CD4-positive, CD25-positive, alpha-beta regulatory T cell (primary cell): ENCODE measurements around the gene BOLA3. TPM values are rescaled to one million over a fixed set of nuclear protein-coding genes. Genes with fewer than 3 reads are reported as not detected.

Experiments used
- ATAC-seq, 2 donors: fragments of 150-1000 bp; cut with Tn5 transposase; one replicate each; pipeline ENCODE4 v1.10.0; 2021; ENCODE audit warnings: low read depth in 2 of 2, moderate number of reproducible peaks in 2 of 2, moderate library complexity in 1 of 2
- DNase-seq, 3 donors: peaks; one replicate each; pipeline versions ENCODE4 v3.0.0 to v3.0.0-alpha.2; 2012 to 2022; ENCODE audit warnings: mixed read lengths in 1 of 3
- H3K27ac ChIP-seq: one replicate; pipeline ENCODE4 v1.7.0; 2013; ENCODE audit warnings: mild to moderate bottlenecking, low read length; ENCODE audit not compliant: insufficient read depth, poor library complexity, severe bottlenecking
- H3K27me3 ChIP-seq: one replicate; pipeline ENCODE4 v1.7.0; 2013; ENCODE audit warnings: low read length; ENCODE audit not compliant: control insufficient read depth, insufficient read depth
- H3K36me3 ChIP-seq: one replicate; pipeline ENCODE4 v1.7.0; 2013; ENCODE audit warnings: mild to moderate bottlenecking, low read length, moderate library complexity; ENCODE audit not compliant: control insufficient read depth, insufficient read depth
- H3K4me1 ChIP-seq: 2 replicates; pipeline ENCODE4 v1.7.0; 2013; ENCODE audit warnings: mild to moderate bottlenecking, low read length; ENCODE audit not compliant: insufficient read depth, control insufficient read depth, poor library complexity, severe bottlenecking
- H3K4me3 ChIP-seq: one replicate; pipeline ENCODE4 v1.7.0; 2013; ENCODE audit warnings: low read depth, mild to moderate bottlenecking, low read length, moderate library complexity
- H3K9me3 ChIP-seq, 2 experiments: 1 replicate in 1 of 2; 2 replicates in 1 of 2; pipeline ENCODE4 v1.7.0; 2013; ENCODE audit warnings: low read length in 2 of 2, mild to moderate bottlenecking in 1 of 2, moderate library complexity in 1 of 2; ENCODE audit not compliant: control insufficient read depth in 2 of 2
- H3K27ac Mint-ChIP-seq, 3 donors: one replicate each; pipeline ENCODE4 v1.8.0; 2020 to 2022; ENCODE audit warnings: mild to moderate bottlenecking in 3 of 3, mixed read lengths in 3 of 3, moderate library complexity in 2 of 3
- H3K27me3 Mint-ChIP-seq: one replicate; pipeline ENCODE4 v1.8.0; 2022; ENCODE audit warnings: mild to moderate bottlenecking, mixed read lengths
- H3K36me3 Mint-ChIP-seq: one replicate; pipeline ENCODE4 v1.8.0; 2020; ENCODE audit warnings: mixed read lengths
- H3K4me1 Mint-ChIP-seq, 4 donors: one replicate each; pipeline ENCODE4 v1.8.0; 2020 to 2022; ENCODE audit warnings: mixed read lengths in 4 of 4, mild to moderate bottlenecking in 1 of 4
- H3K4me3 Mint-ChIP-seq, 4 donors: one replicate each; pipeline ENCODE4 v1.8.0; 2020 to 2022; ENCODE audit warnings: mild to moderate bottlenecking in 4 of 4, mixed read lengths in 4 of 4, moderate library complexity in 3 of 4
- H3K9me3 Mint-ChIP-seq, 7 donors: one replicate each; pipeline ENCODE4 v1.8.0; 2020 to 2022; ENCODE audit warnings: mixed read lengths in 7 of 7, mild to moderate bottlenecking in 3 of 7, moderate library complexity in 2 of 7
- polyA plus RNA-seq, 4 donors: library from polyadenylated mRNA; unstranded; fragments of 300-500 nt; fragmentation: Illumina TruSeq; gene quantifications; one replicate each; pipeline ENCODE4 v1.2.3, GENCODE V29; 2021
- total RNA-seq: library from RNA; stranded (reverse); gene quantifications from one replicate; pipeline ENCODE4 v1.2.3, GENCODE V29; 2022

Gene BOLA3
- total and polyA plus RNA-seq, 5 donors from 2014 or later = 12.1 to 76.4 (median 63.0) TPM

DNA sequence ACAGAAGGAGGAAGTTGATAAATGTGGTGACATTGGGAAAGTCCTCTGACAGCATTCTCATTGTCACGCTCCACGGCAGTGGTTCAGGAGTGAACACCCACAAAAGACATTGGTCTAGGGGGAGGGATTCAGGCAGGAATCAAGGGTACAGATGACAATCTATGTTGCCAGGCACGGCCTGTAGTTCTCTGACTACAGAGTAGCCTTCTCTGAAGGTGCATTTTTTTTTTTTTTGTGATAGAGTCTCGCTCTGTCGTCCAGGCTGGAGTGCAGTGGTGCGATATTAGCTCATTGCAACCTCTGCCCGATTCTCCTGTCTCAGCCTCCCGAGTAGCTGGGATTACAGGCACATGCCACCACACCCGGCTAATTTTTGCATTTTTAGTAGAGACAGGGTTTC is 38.3 kb upstream of the BOLA3 start:
- Histone ChIP-seq H3K4me1 (no peaks in the 10 kb centered on the region), H3K9me3 (no peaks in the 10 kb centered on the region), H3K36me3 (no peaks in the 10 kb centered on the region), H3K4me3 (no peak overlapping the region), H3K27me3 (no peaks in the 10 kb centered on the region), H3K27ac (no peak overlapping the region)
- DNase-seq = peak in 1 of 3 donors; percentile 33
- Mint-ChIP-seq H3K4me1 (peaks cover 0 to 2% (median 0%) of the 10 kb centered on the region in 4 donors), H3K27me3 (peaks cover 14% of the 10 kb centered on the region), H3K36me3 (no peaks in the 10 kb centered on the region), H3K9me3 (peaks cover 0 to 2% (median 0%) of the 10 kb centered on the region in 7 donors), H3K27ac (no peak overlapping the region), H3K4me3 (no peak overlapping the region)
- ATAC-seq = peak; percentile 72 to 76

DNA sequence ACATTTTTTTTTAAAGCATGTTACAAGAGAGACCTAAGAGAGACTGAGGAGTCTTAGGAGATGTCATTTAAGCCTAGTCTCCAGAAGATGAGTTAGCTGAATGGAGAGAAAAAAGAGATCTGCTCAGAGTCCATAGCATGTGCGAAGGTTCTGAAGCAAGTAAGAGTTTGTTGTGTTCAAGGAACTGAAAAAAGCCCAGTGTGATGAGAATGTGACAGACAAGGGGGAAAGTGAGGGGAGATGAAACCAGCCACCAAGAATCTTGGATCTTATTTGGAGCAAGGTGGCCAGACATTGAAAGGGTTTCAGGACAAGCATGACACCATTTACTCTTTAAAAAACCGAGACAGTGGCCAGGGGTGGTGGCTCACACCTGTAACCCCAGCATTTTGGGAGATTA is 36.2 kb upstream of the BOLA3 start:
- peaks cover 9% of the 10 kb centered on the region for H3K27me3 Mint-ChIP-seq
- no peak for ATAC-seq
- H3K27ac Mint-ChIP-seq = no peak overlapping the region
- peaks cover 3 to 5% (median 4%) of the 10 kb centered on the region in 4 donors for H3K4me1 Mint-ChIP-seq
- Histone ChIP-seq H3K27ac (no peak overlapping the region), H3K4me1 (peaks cover 4% of the 10 kb centered on the region), H3K27me3 (no peaks in the 10 kb centered on the region), H3K36me3 (no peaks in the 10 kb centered on the region), H3K4me3 (no peak overlapping the region), H3K9me3 (no peaks in the 10 kb centered on the region)
- H3K4me3 Mint-ChIP-seq = no peak overlapping the region
- no peaks in the 10 kb centered on the region for H3K36me3 Mint-ChIP-seq
- no peak for DNase-seq
- H3K9me3 Mint-ChIP-seq = peaks cover 0 to 2% (median 0%) of the 10 kb centered on the region in 7 donors

GRCh38 chr2:74181739-74182138 is 34.0 kb upstream of the BOLA3 start:
- Mint-ChIP-seq H3K4me1 (peaks cover 11 to 16% (median 12%) of the 10 kb centered on the region in 4 donors), H3K36me3 (peaks cover 2% of the 10 kb centered on the region), H3K4me3 (peak overlapping the region in 1 of 4 donors; percentile 54), H3K9me3 (peaks cover 0 to 2% (median 0%) of the 10 kb centered on the region in 7 donors), H3K27me3 (peaks cover 10% of the 10 kb centered on the region), H3K27ac (no peak overlapping the region)
- ATAC-seq (no peak), DNase-seq (no peak)
- Histone ChIP-seq H3K4me1 (peaks cover 14% of the 10 kb centered on the region), H3K36me3 (peaks cover 2% of the 10 kb centered on the region), H3K27ac (no peak overlapping the region), H3K9me3 (no peaks in the 10 kb centered on the region), H3K4me3 (no peak overlapping the region), H3K27me3 (no peaks in the 10 kb centered on the region)

DNA sequence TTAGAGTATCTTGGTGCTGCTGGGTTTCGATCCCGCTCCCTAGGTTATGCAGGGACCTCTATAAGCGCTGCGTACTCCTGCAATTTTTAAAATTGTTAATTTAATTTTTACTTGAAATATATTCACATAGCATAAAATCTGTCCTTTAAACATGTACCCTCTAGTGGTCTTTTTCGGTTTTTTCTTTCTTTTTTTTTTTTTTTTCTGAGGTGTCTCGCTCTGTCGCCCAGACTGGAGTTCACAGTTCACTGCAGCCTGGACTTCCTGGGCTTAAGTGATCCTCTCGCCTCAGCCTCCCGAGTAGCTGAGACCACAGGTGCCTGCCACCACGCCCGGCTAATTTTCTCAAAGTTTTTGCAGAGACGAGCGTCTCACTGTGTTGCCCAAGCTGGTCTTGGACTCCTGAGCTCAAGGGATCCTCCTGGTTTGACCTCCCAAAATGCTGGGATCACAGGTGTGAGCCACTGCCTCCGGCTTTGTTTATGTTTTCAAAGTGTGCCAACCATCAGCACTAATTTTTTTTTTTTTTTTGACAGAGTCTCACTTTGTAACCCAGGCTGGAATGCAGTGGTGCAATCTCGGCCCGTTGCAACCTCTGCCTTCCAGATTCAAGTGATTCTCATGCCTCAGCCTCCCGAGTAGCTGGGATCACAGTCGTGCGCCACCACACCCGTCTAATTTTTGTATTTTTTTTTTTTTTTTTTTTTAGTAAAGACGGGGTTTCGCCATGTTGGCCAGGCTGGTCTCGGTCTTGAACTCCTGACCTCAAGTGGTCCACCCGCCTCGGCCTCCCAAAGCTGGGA is 31.6 kb upstream of the BOLA3 start:
- Mint-ChIP-seq H3K9me3 (peaks cover 0 to 2% (median 0%) of the 10 kb centered on the region in 7 donors), H3K36me3 (peaks cover 3% of the 10 kb centered on the region), H3K4me3 (peak overlapping the region; percentile 92 to 98 (median 94)), H3K27ac (peak overlapping the region; percentile 87 to 91 (median 89)), H3K4me1 (peaks cover 27 to 41% (median 32%) of the 10 kb centered on the region in 4 donors), H3K27me3 (peaks cover 7% of the 10 kb centered on the region)
- DNase-seq (peak in 1 of 3 donors; percentile 11), ATAC-seq (peak; percentile 27 to 35)
- Histone ChIP-seq H3K27me3 (no peaks in the 10 kb centered on the region), H3K4me1 (peaks cover 33% of the 10 kb centered on the region), H3K36me3 (peaks cover 2% of the 10 kb centered on the region), H3K9me3 (no peaks in the 10 kb centered on the region), H3K27ac (peak overlapping the region; percentile 98), H3K4me3 (peak overlapping the region; percentile 88)

- peak within 1 kb of the TSS; percentile 98 for H3K27ac ChIP-seq
- peak within 1 kb of the TSS; percentile 92 to 98 (median 94) for H3K4me3 Mint-ChIP-seq
- DNase-seq (peak; percentile 97 to 99 (median 98)), ATAC-seq (peak; percentile 96)
- peak within 1 kb of the TSS; percentile 87 to 91 (median 89) for H3K27ac Mint-ChIP-seq
- H3K9me3 ChIP-seq = no peaks in the 10 kb centered on the region
- peaks cover 33% of the 10 kb centered on the region for H3K4me1 ChIP-seq
- H3K36me3 ChIP-seq = peaks cover 2% of the 10 kb centered on the region
- peaks cover 28 to 44% (median 32%) of the 10 kb centered on the region in 4 donors for H3K4me1 Mint-ChIP-seq
- no peaks in the 10 kb centered on the region for H3K27me3 ChIP-seq
- H3K27me3 Mint-ChIP-seq = peaks cover 7% of the 10 kb centered on the region
- no peaks in the 10 kb centered on the region for H3K9me3 Mint-ChIP-seq
- peaks cover 3% of the 10 kb centered on the region for H3K36me3 Mint-ChIP-seq
- peak within 1 kb of the TSS; percentile 94 for H3K4me3 ChIP-seq
Measured at GRCh38 chr2:74178211-74179062, 30.7 kb upstream of the BOLA3 start, which contains the start of gene MOB1A. TSS of gene MOB1A (minus strand) at chr2:74178879. CDS start at chr2:74178674, 205 bp downstream.

DNA sequence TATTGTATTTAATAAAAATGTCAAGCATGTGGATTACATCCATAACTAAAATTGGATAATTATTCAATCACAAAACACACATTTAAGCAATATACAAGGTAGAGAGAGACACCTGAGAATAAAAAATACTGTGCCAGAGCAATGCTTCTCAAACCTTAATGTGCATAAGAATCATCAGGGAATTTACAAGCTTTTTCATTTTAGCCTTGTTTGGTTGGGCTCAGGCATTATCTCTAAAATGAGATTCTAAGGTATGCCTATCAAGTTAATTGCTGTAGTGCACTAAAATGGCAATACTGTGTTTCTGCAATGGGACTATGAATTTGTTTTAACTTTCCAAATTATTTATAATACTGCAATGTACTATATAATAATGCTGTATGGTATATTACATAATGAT is 30.0 kb upstream of the BOLA3 start:
- Mint-ChIP-seq H3K4me1 (peaks cover 29 to 51% (median 36%) of the 10 kb centered on the region in 4 donors), H3K4me3 (peak overlapping the region; percentile 92 to 98 (median 94)), H3K36me3 (peaks cover 3% of the 10 kb centered on the region), H3K9me3 (no peaks in the 10 kb centered on the region), H3K27ac (peak overlapping the region; percentile 87 to 91 (median 89)), H3K27me3 (peaks cover 7% of the 10 kb centered on the region)
- no peaks in the 10 kb centered on the region for H3K9me3 ChIP-seq
- H3K27me3 ChIP-seq = no peaks in the 10 kb centered on the region
- peaks cover 2% of the 10 kb centered on the region for H3K36me3 ChIP-seq
- ATAC-seq (no peak), DNase-seq (no peak)
- peak overlapping the region; percentile 98 for H3K27ac ChIP-seq
- H3K4me1 ChIP-seq = peaks cover 33% of the 10 kb centered on the region
- peak overlapping the region; percentile 94 for H3K4me3 ChIP-seq

DNA sequence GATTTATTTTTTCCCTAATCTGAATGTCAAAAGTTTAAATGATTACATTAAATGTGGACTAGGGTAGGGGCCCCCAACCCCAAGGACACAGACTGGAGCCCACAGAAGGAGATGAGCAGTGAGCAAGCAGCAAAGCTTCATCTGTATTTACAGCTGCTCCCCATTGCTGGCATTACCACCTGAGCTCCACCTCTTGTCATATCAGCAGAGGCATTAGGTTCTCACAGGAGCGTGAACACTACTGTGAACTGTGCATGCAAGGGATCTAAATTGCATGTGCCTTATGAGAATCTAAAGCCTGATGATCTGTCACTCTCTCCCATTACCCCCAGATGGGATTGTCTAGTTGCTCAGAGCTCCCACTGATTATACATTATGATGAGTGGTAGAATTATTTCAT is 27.2 kb upstream of the BOLA3 start:
- ATAC-seq = no peak
- Mint-ChIP-seq H3K27me3 (peaks cover 7% of the 10 kb centered on the region), H3K27ac (no peak overlapping the region), H3K36me3 (peaks cover 11% of the 10 kb centered on the region), H3K4me3 (peak overlapping the region; percentile 69 to 96 (median 85)), H3K9me3 (no peaks in the 10 kb centered on the region), H3K4me1 (peaks cover 37 to 60% (median 45%) of the 10 kb centered on the region in 4 donors)
- Histone ChIP-seq H3K4me3 (peak overlapping the region; percentile 51), H3K36me3 (peaks cover 22% of the 10 kb centered on the region), H3K4me1 (peaks cover 33% of the 10 kb centered on the region), H3K9me3 (no peaks in the 10 kb centered on the region), H3K27ac (no peak overlapping the region), H3K27me3 (no peaks in the 10 kb centered on the region)
- DNase-seq = no peak
